Calu3 (cell line): ENCODE results near the gene EDA. TPM values are rescaled to one million over a fixed set of nuclear protein-coding genes. Genes with fewer than 3 reads are reported as not detected.

Source experiments
- BruUV-seq: library from RNA; stranded (reverse); fragments of 400-500 nt; replicated peaks from 2 replicates; lab custom pipeline; 2021; lab: Mats Ljungman, UMichigan
- CTCF ChIA-PET: fragments of 300-600 bp; sonication (Branson Sonifier 250); formaldehyde crosslinking; loops from one replicate; lab custom pipeline; 2022; ENCODE audit warnings: antibody characterized with exemption; lab: Charles Lee
- DNase-seq: peaks from one replicate; pipeline ENCODE4 v3.0.0; 2022
- H3K27ac Mint-ChIP-seq: one replicate; pipeline ENCODE4 v1.8.0; 2022; ENCODE audit warnings: mixed read lengths; ENCODE audit not compliant: unreplicated experiment
- H3K27me3 Mint-ChIP-seq: one replicate; pipeline ENCODE4 v1.8.0; 2022; ENCODE audit warnings: mixed read lengths; ENCODE audit not compliant: unreplicated experiment
- H3K36me3 Mint-ChIP-seq: one replicate; pipeline ENCODE4 v1.8.0; 2022; ENCODE audit warnings: mild to moderate bottlenecking, moderate library complexity, mixed read lengths; ENCODE audit not compliant: insufficient read depth, unreplicated experiment
- H3K4me1 Mint-ChIP-seq: one replicate; pipeline ENCODE4 v1.8.0; 2022; ENCODE audit warnings: mild to moderate bottlenecking, low read depth, mixed read lengths; ENCODE audit not compliant: unreplicated experiment
- H3K4me3 Mint-ChIP-seq: one replicate; pipeline ENCODE4 v1.8.0; 2022; ENCODE audit warnings: mild to moderate bottlenecking, low read depth, moderate library complexity, mixed read lengths; ENCODE audit not compliant: unreplicated experiment
- H3K9me3 Mint-ChIP-seq: one replicate; pipeline ENCODE4 v1.8.0; 2022; ENCODE audit warnings: low read depth, mixed read lengths; ENCODE audit not compliant: unreplicated experiment
- intact Hi-C: fragments of 100-400 bp; cut with micrococcal nuclease; formaldehyde crosslinking; loops from one replicate; pipeline ENCODE4 v1.10.0; 2022; ENCODE audit not compliant: unreplicated experiment
- total RNA-seq: library from RNA; stranded (reverse); gene quantifications from 2 replicates; pipeline ENCODE4 v1.2.3, GENCODE V29; 2022
- TF ChIP-seq, protein P1 (sequence below): fragments of 200-600 bp; IDR thresholded peaks from one replicate; pipeline ENCODE4 v1.8.0; 2022; ENCODE audit warnings: antibody characterized with exemption; ENCODE audit not compliant: unreplicated experiment

EDA gene
- total RNA-seq, 1 experiment from 2014 or later: 5.7 TPM

DNA sequence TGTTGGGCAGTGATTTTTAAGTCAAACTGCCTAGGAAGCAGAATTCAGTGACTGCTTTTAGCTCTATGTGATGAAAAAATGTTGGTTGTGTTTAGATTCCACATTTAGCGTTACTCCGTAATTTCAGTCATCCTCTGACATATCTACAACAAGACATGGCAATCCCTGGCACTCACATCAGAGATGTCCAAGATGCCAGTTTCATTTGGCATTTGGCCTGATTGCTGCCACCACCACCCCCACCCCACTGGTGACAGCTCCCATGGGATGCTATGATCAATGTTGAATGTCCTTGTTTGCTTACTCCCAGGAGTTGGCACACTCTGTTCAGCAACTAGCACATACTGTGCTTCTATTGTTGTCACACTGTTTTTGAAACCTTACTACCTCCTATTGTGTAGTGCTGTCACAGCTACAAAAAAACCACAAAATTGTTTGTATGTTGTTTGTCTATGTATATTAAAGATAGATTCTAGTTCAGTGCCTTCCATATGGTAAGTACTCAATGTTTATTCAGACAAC is 332.4 kb downstream of the EDA start:
- intact Hi-C loops: no loop called here
- Mint-ChIP-seq H3K27ac (no peak overlapping the region), H3K4me1 (no peaks in the 10 kb centered on the region), H3K36me3 (no peaks in the 10 kb centered on the region), H3K27me3 (no peaks in the 10 kb centered on the region), H3K4me3 (no peak overlapping the region), H3K9me3 (no peaks in the 10 kb centered on the region)
- DNase-seq: no peak
- BruUV-seq: no TSS peak
- CTCF ChIA-PET: no interaction called here
- TF ChIP-seq, protein P1, sequence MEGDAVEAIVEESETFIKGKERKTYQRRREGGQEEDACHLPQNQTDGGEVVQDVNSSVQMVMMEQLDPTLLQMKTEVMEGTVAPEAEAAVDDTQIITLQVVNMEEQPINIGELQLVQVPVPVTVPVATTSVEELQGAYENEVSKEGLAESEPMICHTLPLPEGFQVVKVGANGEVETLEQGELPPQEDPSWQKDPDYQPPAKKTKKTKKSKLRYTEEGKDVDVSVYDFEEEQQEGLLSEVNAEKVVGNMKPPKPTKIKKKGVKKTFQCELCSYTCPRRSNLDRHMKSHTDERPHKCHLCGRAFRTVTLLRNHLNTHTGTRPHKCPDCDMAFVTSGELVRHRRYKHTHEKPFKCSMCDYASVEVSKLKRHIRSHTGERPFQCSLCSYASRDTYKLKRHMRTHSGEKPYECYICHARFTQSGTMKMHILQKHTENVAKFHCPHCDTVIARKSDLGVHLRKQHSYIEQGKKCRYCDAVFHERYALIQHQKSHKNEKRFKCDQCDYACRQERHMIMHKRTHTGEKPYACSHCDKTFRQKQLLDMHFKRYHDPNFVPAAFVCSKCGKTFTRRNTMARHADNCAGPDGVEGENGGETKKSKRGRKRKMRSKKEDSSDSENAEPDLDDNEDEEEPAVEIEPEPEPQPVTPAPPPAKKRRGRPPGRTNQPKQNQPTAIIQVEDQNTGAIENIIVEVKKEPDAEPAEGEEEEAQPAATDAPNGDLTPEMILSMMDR: no peak

DNA sequence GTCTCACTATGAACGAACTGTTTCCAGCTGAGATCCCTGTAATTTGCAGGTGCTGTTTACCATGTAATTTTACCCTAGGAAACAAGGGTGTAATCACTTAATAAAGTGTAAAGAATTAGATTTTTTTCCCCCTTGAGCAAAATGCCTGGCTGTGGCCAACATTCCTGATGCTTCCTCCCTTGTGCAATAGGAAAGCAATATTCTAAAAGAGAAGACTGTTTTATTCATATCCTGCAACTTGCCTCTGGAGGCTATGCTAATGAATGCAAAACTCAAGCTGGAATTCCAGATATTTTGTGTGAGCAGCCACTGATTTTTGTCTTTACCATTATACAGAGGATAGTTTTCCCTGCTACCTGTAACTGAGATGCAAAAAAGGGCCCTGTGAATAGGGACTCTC is 335.8 kb downstream of the EDA start:
- DNase-seq: no peak
- intact Hi-C loops: no loop called here
- H3K27ac Mint-ChIP-seq: no peak overlapping the region
- H3K27me3 Mint-ChIP-seq: no peaks in the 10 kb centered on the region
- no peaks in the 10 kb centered on the region for H3K4me1 Mint-ChIP-seq
- BruUV-seq: no TSS peak
- H3K9me3 Mint-ChIP-seq: no peaks in the 10 kb centered on the region
- CTCF ChIA-PET: no interaction called here
- H3K36me3 Mint-ChIP-seq: no peaks in the 10 kb centered on the region
- no peak overlapping the region for H3K4me3 Mint-ChIP-seq
- TF ChIP-seq, protein P1: no peak

DNA sequence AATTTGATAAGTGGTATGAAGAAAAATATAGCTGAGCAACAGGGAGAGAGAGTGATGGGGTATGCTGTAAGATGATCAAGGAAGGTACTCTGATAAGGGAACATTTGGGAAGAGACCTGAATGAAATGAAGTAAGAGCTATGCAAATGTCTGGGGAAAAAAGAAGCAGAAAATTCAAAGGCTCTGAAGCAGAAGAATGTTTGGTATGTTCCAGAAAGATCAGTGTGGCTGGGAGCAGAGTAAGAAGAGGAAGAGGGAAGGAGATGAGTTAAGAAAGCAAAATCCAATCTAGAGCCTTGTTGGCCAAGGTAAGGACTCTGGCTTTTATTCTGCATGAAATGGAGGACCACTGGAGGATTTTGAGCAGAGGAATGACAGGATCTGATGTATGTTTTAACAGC is 343.8 kb downstream of the EDA start:
- TF ChIP-seq, protein P1: no peak
- Mint-ChIP-seq H3K4me1 (no peaks in the 10 kb centered on the region), H3K9me3 (no peaks in the 10 kb centered on the region), H3K4me3 (no peak overlapping the region), H3K36me3 (no peaks in the 10 kb centered on the region), H3K27me3 (no peaks in the 10 kb centered on the region), H3K27ac (no peak overlapping the region)
- CTCF ChIA-PET: no interaction called here
- intact Hi-C loops: no loop called here
- no peak for DNase-seq
- no TSS peak for BruUV-seq

DNA sequence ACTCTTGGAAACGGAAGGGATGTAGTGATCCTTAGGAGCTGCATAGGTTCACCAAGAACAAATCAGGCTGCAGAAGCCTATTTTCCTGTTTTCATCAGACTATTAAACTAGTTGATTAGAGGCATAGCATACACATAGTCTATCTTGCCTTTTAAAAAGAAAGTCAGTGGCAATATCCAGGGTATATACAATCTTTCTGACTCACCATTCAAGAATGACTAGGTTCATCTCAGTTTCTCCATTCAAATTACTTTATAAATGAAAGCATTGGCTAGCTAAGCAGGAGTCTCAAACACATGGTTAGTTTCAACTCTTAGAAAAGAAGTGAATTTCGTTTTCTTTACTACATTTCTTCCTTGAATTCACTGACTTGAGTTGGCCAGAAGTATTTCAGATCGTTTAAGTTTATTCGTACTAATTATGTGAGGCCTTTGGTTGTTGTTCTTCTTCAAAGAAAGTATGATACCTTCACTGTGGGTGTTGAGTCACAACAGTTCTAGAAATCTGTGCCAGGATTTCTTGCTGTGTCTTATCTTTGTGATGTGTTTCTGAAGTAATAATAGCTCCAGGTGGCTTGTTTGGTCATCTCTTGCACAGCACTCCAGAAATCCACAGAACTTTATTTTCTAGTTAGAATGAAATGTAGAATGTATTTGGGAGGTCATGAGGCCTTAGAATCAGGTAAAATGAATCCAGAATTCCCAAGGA is 345.6 kb downstream of the EDA start:
- Mint-ChIP-seq H3K36me3 (no peaks in the 10 kb centered on the region), H3K4me1 (no peaks in the 10 kb centered on the region), H3K27me3 (no peaks in the 10 kb centered on the region), H3K9me3 (no peaks in the 10 kb centered on the region), H3K27ac (no peak overlapping the region), H3K4me3 (no peak overlapping the region)
- intact Hi-C loops: no loop called here
- CTCF ChIA-PET: no interaction called here
- no peak for DNase-seq
- BruUV-seq: no TSS peak
- TF ChIP-seq, protein P1: no peak
